Epithelial cell of proximal tubule (primary cell): ENCODE results near the gene NPBWR2. TPM values are rescaled to one million over a fixed set of nuclear protein-coding genes. Genes with fewer than 3 reads are reported as not detected.

Experiments used
- DNase-seq: peaks from one replicate; pipeline ENCODE4 v3.0.0-alpha.2; 2011; ENCODE audit warnings: low read depth
- H3K4me3 ChIP-seq: 2 replicates; pipeline ENCODE4 v1.5.1; 2011; ENCODE audit warnings: low read depth, mild to moderate bottlenecking, low read length
- CTCF ChIP-seq: conservative IDR thresholded peaks from 2 replicates; pipeline ENCODE4 v1.5.1; 2012; ENCODE audit warnings: low read depth, mild to moderate bottlenecking, low read length
- total RNA-seq: library from RNA; depleted of rRNA; stranded (reverse); fragments of >200 nt; gene quantifications from 2 replicates; pipeline ENCODE4 v1.2.3, GENCODE V29; 2015

NPBWR2 gene
- total RNA-seq, 1 donor from 2014 or later = not detected

DNA sequence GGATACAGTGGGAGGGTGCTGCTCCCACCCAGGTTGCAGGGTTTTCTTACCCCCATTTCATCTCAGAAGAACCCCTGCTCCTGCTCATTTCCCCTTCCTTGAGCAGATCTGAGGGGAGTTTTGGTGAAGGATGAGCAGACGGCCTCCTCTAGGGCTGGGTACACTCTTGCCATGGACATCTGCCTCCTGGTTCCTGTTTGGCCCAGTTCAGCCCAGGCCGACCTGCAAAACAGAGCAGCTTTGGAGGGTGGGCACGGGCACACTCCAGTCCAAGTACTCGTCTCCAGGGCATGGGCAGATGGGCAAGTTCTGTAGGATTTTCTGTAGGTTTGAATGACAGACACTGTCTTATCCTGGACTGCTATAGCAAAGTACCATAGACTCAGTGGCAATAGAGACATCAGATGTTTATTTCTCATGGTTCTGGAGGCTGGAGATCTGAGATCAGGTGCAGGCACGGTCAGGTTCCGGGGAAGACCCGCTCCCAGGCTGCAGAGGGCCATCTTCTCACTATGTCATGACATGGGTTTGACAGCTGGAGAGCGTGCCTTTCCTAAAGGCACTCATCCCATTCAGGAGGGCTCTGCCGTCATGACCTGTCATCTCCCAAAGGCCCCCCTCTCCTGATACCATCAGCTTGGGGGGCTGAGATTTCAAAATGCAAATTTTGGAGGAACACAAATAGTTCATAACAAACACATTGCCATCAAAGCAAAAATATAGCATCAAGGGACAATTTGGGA lies 6.2 kb downstream of the NPBWR2 start:
- H3K4me3 ChIP-seq = no peak overlapping the region
- no peak for TF ChIP-seq CTCF
- no peak for DNase-seq

GRCh38 chr20:64100566-64100888 lies 6.8 kb downstream of the NPBWR2 start:
- no peak for DNase-seq
- no peak overlapping the region for H3K4me3 ChIP-seq
- no peak for TF ChIP-seq CTCF

- no peak overlapping the region for H3K4me3 ChIP-seq
- no peak for DNase-seq
- TF ChIP-seq CTCF = no peak
Measured at GRCh38 chr20:64099880-64100565, 7.3 kb downstream of the NPBWR2 start.

- no peak overlapping the region for H3K4me3 ChIP-seq
- TF ChIP-seq CTCF = no peak
- no peak for DNase-seq
Measured at GRCh38 chr20:64099086-64099786, 8.1 kb downstream of the NPBWR2 start.

GRCh38 chr20:64098471-64099013 lies 8.8 kb downstream of the NPBWR2 start:
- TF ChIP-seq CTCF = no peak
- DNase-seq = no peak
- H3K4me3 ChIP-seq = no peak overlapping the region

GRCh38 chr20:64096535-64096934 lies 10.8 kb downstream of the NPBWR2 start:
- TF ChIP-seq CTCF = no peak
- DNase-seq = no peak
- H3K4me3 ChIP-seq = no peak overlapping the region
